ENCODE data around the gene RBBP8NL. TPM values are rescaled to one million over a fixed set of nuclear protein-coding genes. Genes with fewer than 3 reads are reported as not detected.

Gene RBBP8NL
- total RNA-seq, 1 experiment from 2014 or later, result 39.2 TPM

GRCh38 chr20:62457098-62457497 is 29.8 kb upstream of the RBBP8NL start:
- Mint-ChIP-seq H3K27me3 (ENCODE audit: insufficient read depth, unreplicated experiment) (no peaks in the 10 kb centered on the region), H3K4me3 (ENCODE audit: unreplicated experiment) (no peak overlapping the region), H3K9me3 (ENCODE audit: unreplicated experiment) (no peaks in the 10 kb centered on the region)

DNA sequence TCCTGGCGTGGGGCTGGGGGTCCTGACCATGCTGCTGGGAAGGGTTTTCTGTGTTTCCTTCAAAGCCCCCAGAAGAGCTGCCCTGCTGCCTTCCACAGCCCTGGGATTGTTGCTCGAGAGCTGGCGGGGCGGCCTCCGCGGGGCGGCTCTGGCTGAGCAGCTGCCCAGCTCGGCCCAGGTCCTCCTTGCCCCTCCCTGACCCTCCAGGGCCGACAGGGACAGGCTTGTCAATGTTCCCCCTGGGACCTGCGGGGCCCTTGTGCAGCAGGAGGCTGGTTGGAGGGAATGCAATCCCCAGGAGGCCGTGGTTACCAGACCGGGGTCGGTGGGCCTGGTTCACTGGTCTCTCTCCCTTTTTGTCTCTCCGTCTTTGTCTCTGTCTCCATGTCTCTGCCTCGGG is 28.6 kb upstream of the RBBP8NL start:
- Mint-ChIP-seq H3K4me3 (ENCODE audit: unreplicated experiment) (no peak overlapping the region), H3K4me1 (ENCODE audit: low read depth, unreplicated experiment) (peaks cover 13% of the 10 kb centered on the region)

More at GRCh38 chr20:62457098-62457497, 29.8 kb upstream of the RBBP8NL start:
- H3K27ac Mint-ChIP-seq (ENCODE audit: unreplicated experiment), result peak overlapping the region; percentile 86
- peaks cover 13% of the 10 kb centered on the region for H3K4me1 Mint-ChIP-seq (ENCODE audit: low read depth, unreplicated experiment)
- H3K4me3 ChIP-seq (ENCODE audit: low read depth, low read length), result no peak overlapping the region
- H3K36me3 Mint-ChIP-seq (ENCODE audit: insufficient read depth, unreplicated experiment), result no peaks in the 10 kb centered on the region
- no peaks in the 10 kb centered on the region for H3K9me3 ChIP-seq
- H3K4me1 ChIP-seq, result peaks cover 39% of the 10 kb centered on the region
- ChIA-PET CTCF (interaction anchor here (1.0 kb wide), 1 partner anchor 167 kb away, joined by 5 read pairs; no protein-coding TSS in a partner anchor), POLR2A (no interaction called here)
- no TSS peak for BruUV-seq (replicated peaks)
- no peaks in the 10 kb centered on the region for H3K36me3 ChIP-seq (ENCODE audit: control insufficient read depth, insufficient read depth, low read length)
- no peaks in the 10 kb centered on the region for H3K27me3 ChIP-seq (replicated peaks; ENCODE audit: control insufficient read depth, insufficient read depth, low read length)
- DNase-seq, result no peak
- intact Hi-C loops (cut with micrococcal nuclease; ENCODE audit: unreplicated experiment), result no loop called here
- no peak for TF ChIP-seq CTCF (IDR thresholded peaks at IDR 0.05; ENCODE audit: insufficient read depth in 1 of 2, low read depth in 1 of 2, low read length in 1 of 2, severe bottlenecking in 1 of 2, unreplicated experiment in 1 of 2)

GRCh38 chr20:62454904-62455636 is 27.7 kb upstream of the RBBP8NL start:
- H3K4me1 Mint-ChIP-seq (ENCODE audit: low read depth, unreplicated experiment), result peaks cover 13% of the 10 kb centered on the region
- H3K27me3 Mint-ChIP-seq (ENCODE audit: insufficient read depth, unreplicated experiment), result no peaks in the 10 kb centered on the region
- no peak for DNase-seq
- H3K4me3 ChIP-seq (ENCODE audit: low read depth, low read length), result no peak overlapping the region
- POLR2A ChIA-PET, result no interaction called here
- H3K4me3 Mint-ChIP-seq (ENCODE audit: unreplicated experiment), result no peak overlapping the region
- peaks cover 44% of the 10 kb centered on the region for H3K4me1 ChIP-seq
- peak overlapping the region; percentile 17 for H3K27ac Mint-ChIP-seq (ENCODE audit: unreplicated experiment)
- intact Hi-C loops (cut with micrococcal nuclease; ENCODE audit: unreplicated experiment), result no loop called here
- H3K9me3 Mint-ChIP-seq (ENCODE audit: unreplicated experiment), result no peaks in the 10 kb centered on the region
- no TSS peak for BruUV-seq (replicated peaks)
- CTCF ChIA-PET, result interaction anchor here (1.0 to 1.2 kb wide), 2 partner anchors 10 to 339 kb away, joined by 3 to 8 read pairs; no protein-coding TSS in a partner anchor
- H3K36me3 Mint-ChIP-seq (ENCODE audit: insufficient read depth, unreplicated experiment), result no peaks in the 10 kb centered on the region
- H3K27me3 ChIP-seq (replicated peaks; ENCODE audit: control insufficient read depth, insufficient read depth, low read length), result no peaks in the 10 kb centered on the region
- no peak for TF ChIP-seq CTCF (IDR thresholded peaks at IDR 0.05; ENCODE audit: insufficient read depth in 1 of 2, low read depth in 1 of 2, low read length in 1 of 2, severe bottlenecking in 1 of 2, unreplicated experiment in 1 of 2)
- H3K36me3 ChIP-seq (ENCODE audit: control insufficient read depth, insufficient read depth, low read length), result no peaks in the 10 kb centered on the region
- H3K9me3 ChIP-seq, result no peaks in the 10 kb centered on the region

More for the DNA sequence above, 28.6 kb upstream of the RBBP8NL start:
- no peaks in the 10 kb centered on the region for H3K9me3 ChIP-seq
- H3K27ac Mint-ChIP-seq (ENCODE audit: unreplicated experiment), result no peak overlapping the region
- no peak for TF ChIP-seq CTCF (IDR thresholded peaks at IDR 0.05; ENCODE audit: insufficient read depth in 1 of 2, low read depth in 1 of 2, low read length in 1 of 2, severe bottlenecking in 1 of 2, unreplicated experiment in 1 of 2)
- ChIA-PET POLR2A (no interaction called here), CTCF (no interaction called here)
- no peak for DNase-seq
- intact Hi-C loops (cut with micrococcal nuclease; ENCODE audit: unreplicated experiment), result no loop called here
- no peaks in the 10 kb centered on the region for H3K27me3 Mint-ChIP-seq (ENCODE audit: insufficient read depth, unreplicated experiment)
- no peaks in the 10 kb centered on the region for H3K36me3 Mint-ChIP-seq (ENCODE audit: insufficient read depth, unreplicated experiment)
- no TSS peak for BruUV-seq (replicated peaks)
- H3K4me3 ChIP-seq (ENCODE audit: low read depth, low read length), result no peak overlapping the region
- H3K4me1 ChIP-seq, result peaks cover 40% of the 10 kb centered on the region
- H3K36me3 ChIP-seq (ENCODE audit: control insufficient read depth, insufficient read depth, low read length), result no peaks in the 10 kb centered on the region
- H3K9me3 Mint-ChIP-seq (ENCODE audit: unreplicated experiment), result no peaks in the 10 kb centered on the region
- no peaks in the 10 kb centered on the region for H3K27me3 ChIP-seq (replicated peaks; ENCODE audit: control insufficient read depth, insufficient read depth, low read length)
